HCT116 (cell line): Measurements from ENCODE around the gene SKAP1. TPM values are rescaled to one million over a fixed set of nuclear protein-coding genes. Genes with fewer than 3 reads are reported as not detected.

Experiments used
- ATAC-seq: fragments of 200-7000 bp; cut with Tn5 transposase; 2 replicates; pipeline ENCODE4 v1.9.1; 2020; ENCODE audit warnings: mild to moderate bottlenecking, moderate library complexity
- BruUV-seq: library from RNA; stranded (reverse); fragments of 400-500 nt; replicated peaks from 2 replicates; lab custom pipeline; 2021; lab: Mats Ljungman, UMichigan
- CTCF ChIA-PET: fragments of 300-600 bp; sonication (Branson Sonifier 250); formaldehyde crosslinking; loops from one replicate; lab custom pipeline; 2021; ENCODE audit warnings: antibody characterized with exemption; lab: Charles Lee
- POLR2A ChIA-PET: fragments of 300-600, 350-600 bp; sonication (Branson Sonifier 250); formaldehyde crosslinking; loops from one replicate; lab custom pipeline; 2021; ENCODE audit warnings: antibody characterized with exemption; lab: Charles Lee
- RAD21 ChIA-PET, 2 experiments: fragments of 300-600 bp; sonication (Branson Sonifier 250); formaldehyde crosslinking; loops; one replicate each; lab custom pipeline; 2023; ENCODE audit warnings: low total read pairs in 2 of 2; ENCODE audit not compliant: uncharacterized antibody in 2 of 2, unreplicated experiment in 2 of 2, low non-redundant PET in 1 of 2; lab: Charles Lee
- DNase-seq: peaks from one replicate; pipeline ENCODE4 v3.0.0-alpha.2; 2010; ENCODE audit warnings: low read depth, low spot score
- H2AFZ ChIP-seq: fragments of 200-600 bp; shearing (Covaris generic), sonication (generic); 2 replicates; pipeline ENCODE4 v1.6.1; 2017; ENCODE audit warnings: low read depth, mixed run types, mixed read lengths, antibody characterized with exemption, low read length; ENCODE audit not compliant: poor library complexity, severe bottlenecking
- H3K27ac ChIP-seq: 2 replicates; pipeline ENCODE4 v1.5.1; 2012; ENCODE audit warnings: low read depth, low read length
- H3K27me3 ChIP-seq: fragments of 200-600 bp; sonication (generic); 2 replicates; pipeline ENCODE4 v1.6.1; 2016; ENCODE audit warnings: mixed run types, low read length, mixed read lengths; ENCODE audit not compliant: insufficient read depth
- H3K36me3 ChIP-seq, 2 experiments: fragments of 200-500 bp in 1 of 2; fragments of 200-600 bp in 1 of 2; sonication (Bioruptor generic) in 1 of 2; sonication (generic) in 1 of 2; 2 replicates each; pipeline versions ENCODE4 v1.5.1 to v1.6.1; 2014 to 2016; ENCODE audit warnings: low read length in 2 of 2, inconsistent platforms in 1 of 2, mixed read lengths in 1 of 2, mixed run types in 1 of 2; ENCODE audit not compliant: insufficient read depth in 2 of 2, control insufficient read depth in 1 of 2
- H3K4me1 ChIP-seq, 2 experiments: fragments of 200-600 bp in 1 of 2; sonication (generic) in 1 of 2; 2 replicates each; pipeline versions ENCODE4 v1.5.1 to v1.6.1; 2012 to 2017; ENCODE audit warnings: low read length in 2 of 2, inconsistent platforms in 1 of 2, mild to moderate bottlenecking in 1 of 2, mixed read lengths in 1 of 2, mixed run types in 1 of 2, moderate library complexity in 1 of 2; ENCODE audit not compliant: insufficient read depth in 2 of 2, control insufficient read depth in 1 of 2
- H3K4me2 ChIP-seq: fragments of 200-600 bp; sonication (generic); 2 replicates; pipeline ENCODE4 v1.6.1; 2017; ENCODE audit warnings: mixed run types, low read length, mixed read lengths
- H3K4me3 ChIP-seq, 2 experiments: fragments of 200-600 bp in 1 of 2; sonication (generic) in 1 of 2; replicated peaks in 1 of 2; 2 replicates each; pipeline ENCODE4 v1.5.1; 2011 to 2016; ENCODE audit warnings: low read length in 2 of 2, control low read depth in 1 of 2, low read depth in 1 of 2, mild to moderate bottlenecking in 1 of 2, mixed read lengths in 1 of 2, mixed run types in 1 of 2
- H3K79me2 ChIP-seq: fragments of 200-600 bp; sonication (generic); 2 replicates; pipeline ENCODE4 v1.6.1; 2017; ENCODE audit warnings: mild to moderate bottlenecking, mixed run types, low read length, moderate library complexity, mixed read lengths; ENCODE audit not compliant: insufficient read depth
- H3K9ac ChIP-seq: fragments of 200-600 bp; sonication (generic); 2 replicates; pipeline ENCODE4 v1.6.1; 2016; ENCODE audit warnings: low read length, mixed read lengths
- H3K9me2 ChIP-seq: fragments of 200-600 bp; sonication (generic), shearing (Covaris generic); 2 replicates; pipeline ENCODE4 v1.6.1; 2017; ENCODE audit warnings: mixed run types, mild to moderate bottlenecking, moderate library complexity; ENCODE audit not compliant: insufficient read depth
- H3K9me3 ChIP-seq, 2 experiments: fragments of 200-500 bp in 1 of 2; fragments of 200-600 bp in 1 of 2; sonication (Bioruptor generic) in 1 of 2; sonication (generic) in 1 of 2; 2 replicates each; pipeline ENCODE4 v1.6.1; 2014 to 2017; ENCODE audit warnings: low read length in 2 of 2, mixed read lengths in 2 of 2, inconsistent platforms in 1 of 2, low read depth in 1 of 2, mild to moderate bottlenecking in 1 of 2, mixed run types in 1 of 2, moderate library complexity in 1 of 2; ENCODE audit not compliant: control insufficient read depth in 1 of 2, insufficient read depth in 1 of 2
- H4K20me1 ChIP-seq: fragments of 200-600 bp; sonication (generic), shearing (Covaris generic); 2 replicates; pipeline ENCODE4 v1.6.1; 2017; ENCODE audit warnings: mixed run types, mild to moderate bottlenecking, moderate library complexity; ENCODE audit not compliant: insufficient read depth
- CBX3 ChIP-seq: IDR thresholded peaks from 2 replicates; pipeline ENCODE4 v1.6.1; 2012; ENCODE audit warnings: low read depth
- CEBPB ChIP-seq: IDR thresholded peaks from 2 replicates; pipeline ENCODE4 v1.6.1; 2012; ENCODE audit warnings: low read depth
- EGR1 ChIP-seq: IDR thresholded peaks from 2 replicates; pipeline ENCODE4 v1.6.1; 2012; ENCODE audit warnings: low read depth
- ELF1 ChIP-seq: IDR thresholded peaks from 2 replicates; pipeline ENCODE4 v1.6.1; 2012; ENCODE audit warnings: low read depth, borderline replicate concordance
- EZH2 ChIP-seq: fragments of 200-600 bp; sonication (generic); IDR thresholded peaks from 2 replicates; pipeline ENCODE4 v1.6.1; 2017; ENCODE audit warnings: antibody characterized with exemption, mixed run types
- EZH2phosphoT487 ChIP-seq: fragments of 200-600 bp; IDR thresholded peaks from 2 replicates; pipeline ENCODE4 v1.6.1; 2018; ENCODE audit warnings: antibody characterized with exemption, borderline replicate concordance
- FOSL1 ChIP-seq: IDR thresholded peaks from 2 replicates; pipeline ENCODE4 v1.6.1; 2012; ENCODE audit warnings: low read depth
- POLR2A ChIP-seq: IDR thresholded peaks from 2 replicates; pipeline ENCODE4 v1.7.0; 2011; ENCODE audit warnings: borderline replicate concordance; ENCODE audit not compliant: insufficient read depth, insufficient read length; ENCODE audit errors: extremely low read depth
- POLR2AphosphoS5 ChIP-seq: IDR thresholded peaks from 2 replicates; pipeline ENCODE4 v1.6.1; 2011; ENCODE audit warnings: mild to moderate bottlenecking, low read depth, low read length, moderate library complexity
- SIN3A ChIP-seq: IDR thresholded peaks from 2 replicates; pipeline ENCODE4 v1.6.1; 2012; ENCODE audit warnings: low read depth
- SP1 ChIP-seq: IDR thresholded peaks from 2 replicates; pipeline ENCODE4 v1.6.1; 2012; ENCODE audit warnings: low read depth
- SRF ChIP-seq: IDR thresholded peaks from 2 replicates; pipeline ENCODE4 v1.6.1; 2012; ENCODE audit warnings: low read depth
- TCF7L2 ChIP-seq: IDR thresholded peaks from 2 replicates; pipeline ENCODE4 v1.7.0; 2011; ENCODE audit warnings: borderline replicate concordance, inconsistent platforms; ENCODE audit not compliant: insufficient read depth, insufficient read length; ENCODE audit errors: extremely low read depth
- YY1 ChIP-seq: IDR thresholded peaks from 2 replicates; pipeline ENCODE4 v1.6.1; 2011; ENCODE audit warnings: low read length, low read depth, moderate library complexity, mild to moderate bottlenecking; ENCODE audit not compliant: insufficient replicate concordance; ENCODE audit errors: extremely low read depth
- ZFX ChIP-seq: fragments of 450-650 bp; IDR thresholded peaks from 2 replicates; pipeline ENCODE4 v1.6.1; 2017
- ZNF274 ChIP-seq: fragments of 200-500 bp; sonication (Bioruptor generic); IDR thresholded peaks from 2 replicates; pipeline ENCODE4 v1.6.1; 2014; ENCODE audit warnings: mild to moderate bottlenecking, low read depth, low read length, inconsistent platforms
- intact Hi-C: fragments of 100-400 bp; cut with micrococcal nuclease; formaldehyde crosslinking; loops from 2 replicates; pipeline ENCODE4 v1.10.0; 2022
- total RNA-seq: library from RNA; stranded (reverse); gene quantifications from one replicate; pipeline ENCODE4 v1.2.1, GENCODE V29; 2021; ENCODE audit not compliant: unreplicated experiment
- TF ChIP-seq, protein P1 (sequence below): IDR thresholded peaks from 2 replicates; pipeline ENCODE4 v1.6.1; 2011; ENCODE audit warnings: mild to moderate bottlenecking, low read length, moderate library complexity; ENCODE audit not compliant: insufficient replicate concordance; ENCODE audit errors: extremely low read depth
- TF ChIP-seq, protein P2 (sequence below), 3 experiments: fragments of 200-600 bp in 1 of 3; sonication (generic) in 1 of 3; IDR thresholded peaks in 2 of 3; conservative IDR thresholded peaks in 1 of 3; 2 replicates each; pipeline ENCODE4 v1.5.1; 2012 to 2017; ENCODE audit warnings: low read depth in 2 of 3, low read length in 2 of 3, antibody characterized with exemption in 1 of 3, borderline replicate concordance in 1 of 3, control low read depth in 1 of 3, mild to moderate bottlenecking in 1 of 3, mixed read lengths in 1 of 3, mixed run types in 1 of 3, moderate library complexity in 1 of 3; ENCODE audit not compliant: insufficient read depth in 1 of 3
- TF ChIP-seq, protein P3 (sequence below): IDR thresholded peaks from 2 replicates; pipeline ENCODE4 v1.6.1; 2012

SKAP1 gene
- total RNA-seq, 1 experiment from 2014 or later, result 12.4 TPM

DNA sequence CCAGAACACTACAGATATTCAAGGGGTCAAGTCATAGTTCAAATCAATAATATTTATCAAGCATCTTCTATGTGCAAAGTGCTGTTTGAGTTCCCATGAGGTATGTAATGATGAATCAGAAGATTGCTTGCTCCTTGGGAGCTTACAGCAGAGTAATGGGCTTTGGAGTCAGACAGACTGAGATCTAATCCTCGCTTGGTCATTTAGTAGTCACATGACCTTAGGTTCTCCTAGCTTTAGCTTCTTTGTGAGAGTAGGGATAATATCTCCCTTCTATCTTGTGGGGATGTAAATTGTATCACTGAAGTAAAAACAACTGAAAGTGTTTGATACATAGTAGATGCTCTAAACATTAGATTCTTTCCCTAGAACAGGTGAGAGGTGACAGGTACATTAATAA is 292.4 kb downstream of the SKAP1 start:
- H3K36me3 ChIP-seq, result no peaks in the 10 kb centered on the region
- no peak overlapping the region for H3K4me3 ChIP-seq
- no peak overlapping the region for H3K9ac ChIP-seq
- intact Hi-C loops, result no loop called here
- CTCF ChIA-PET, result interaction anchor here (0.6 kb wide), 1 partner anchor 112 kb away, joined by 3 read pairs; no protein-coding TSS in a partner anchor
- H2AFZ ChIP-seq, result no peak overlapping the region
- no peaks in the 10 kb centered on the region for H3K27me3 ChIP-seq
- no peak for ATAC-seq
- POLR2A ChIA-PET, result no interaction called here
- RAD21 ChIA-PET, result interaction anchor here in 1 of 2 experiments (0.7 kb wide), 1 partner anchor 184 kb away, joined by 3 read pairs; no protein-coding TSS in a partner anchor
- DNase-seq, result no peak
- H3K9me3 ChIP-seq, result no peaks in the 10 kb centered on the region
- TF ChIP-seq ELF1, result no peak
- TF ChIP-seq SRF, result no peak
- TF ChIP-seq SIN3A, result no peak
- no peak for TF ChIP-seq TCF7L2
- no peak for TF ChIP-seq SP1
- TF ChIP-seq FOSL1, result no peak
- TF ChIP-seq, protein P1, sequence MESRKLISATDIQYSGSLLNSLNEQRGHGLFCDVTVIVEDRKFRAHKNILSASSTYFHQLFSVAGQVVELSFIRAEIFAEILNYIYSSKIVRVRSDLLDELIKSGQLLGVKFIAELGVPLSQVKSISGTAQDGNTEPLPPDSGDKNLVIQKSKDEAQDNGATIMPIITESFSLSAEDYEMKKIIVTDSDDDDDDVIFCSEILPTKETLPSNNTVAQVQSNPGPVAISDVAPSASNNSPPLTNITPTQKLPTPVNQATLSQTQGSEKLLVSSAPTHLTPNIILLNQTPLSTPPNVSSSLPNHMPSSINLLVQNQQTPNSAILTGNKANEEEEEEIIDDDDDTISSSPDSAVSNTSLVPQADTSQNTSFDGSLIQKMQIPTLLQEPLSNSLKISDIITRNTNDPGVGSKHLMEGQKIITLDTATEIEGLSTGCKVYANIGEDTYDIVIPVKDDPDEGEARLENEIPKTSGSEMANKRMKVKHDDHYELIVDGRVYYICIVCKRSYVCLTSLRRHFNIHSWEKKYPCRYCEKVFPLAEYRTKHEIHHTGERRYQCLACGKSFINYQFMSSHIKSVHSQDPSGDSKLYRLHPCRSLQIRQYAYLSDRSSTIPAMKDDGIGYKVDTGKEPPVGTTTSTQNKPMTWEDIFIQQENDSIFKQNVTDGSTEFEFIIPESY, result no peak
- no peak for TF ChIP-seq CBX3
- no peak for TF ChIP-seq EGR1
- TF ChIP-seq ZFX, result no peak
- TF ChIP-seq, protein P2, sequence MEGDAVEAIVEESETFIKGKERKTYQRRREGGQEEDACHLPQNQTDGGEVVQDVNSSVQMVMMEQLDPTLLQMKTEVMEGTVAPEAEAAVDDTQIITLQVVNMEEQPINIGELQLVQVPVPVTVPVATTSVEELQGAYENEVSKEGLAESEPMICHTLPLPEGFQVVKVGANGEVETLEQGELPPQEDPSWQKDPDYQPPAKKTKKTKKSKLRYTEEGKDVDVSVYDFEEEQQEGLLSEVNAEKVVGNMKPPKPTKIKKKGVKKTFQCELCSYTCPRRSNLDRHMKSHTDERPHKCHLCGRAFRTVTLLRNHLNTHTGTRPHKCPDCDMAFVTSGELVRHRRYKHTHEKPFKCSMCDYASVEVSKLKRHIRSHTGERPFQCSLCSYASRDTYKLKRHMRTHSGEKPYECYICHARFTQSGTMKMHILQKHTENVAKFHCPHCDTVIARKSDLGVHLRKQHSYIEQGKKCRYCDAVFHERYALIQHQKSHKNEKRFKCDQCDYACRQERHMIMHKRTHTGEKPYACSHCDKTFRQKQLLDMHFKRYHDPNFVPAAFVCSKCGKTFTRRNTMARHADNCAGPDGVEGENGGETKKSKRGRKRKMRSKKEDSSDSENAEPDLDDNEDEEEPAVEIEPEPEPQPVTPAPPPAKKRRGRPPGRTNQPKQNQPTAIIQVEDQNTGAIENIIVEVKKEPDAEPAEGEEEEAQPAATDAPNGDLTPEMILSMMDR (IDR thresholded peaks at IDR 0.05 in 2 of 3, conservative IDR thresholded peaks at IDR 0.05 in 1 of 3; ENCODE audit: borderline replicate concordance in 1 of 3, insufficient read depth in 1 of 3, low read depth in 2 of 3, low read length in 2 of 3), result no peak
- TF ChIP-seq, protein P3, sequence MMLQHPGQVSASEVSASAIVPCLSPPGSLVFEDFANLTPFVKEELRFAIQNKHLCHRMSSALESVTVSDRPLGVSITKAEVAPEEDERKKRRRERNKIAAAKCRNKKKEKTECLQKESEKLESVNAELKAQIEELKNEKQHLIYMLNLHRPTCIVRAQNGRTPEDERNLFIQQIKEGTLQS, result no peak
- TF ChIP-seq YY1, result no peak
- no peak for TF ChIP-seq EZH2phosphoT487
- no peak for TF ChIP-seq EZH2
- TF ChIP-seq CEBPB, result no peak
- no peak for TF ChIP-seq POLR2A
- TF ChIP-seq POLR2AphosphoS5, result no peak
- no peak for TF ChIP-seq ZNF274
- H3K79me2 ChIP-seq, result no peaks in the 10 kb centered on the region
- no peaks in the 10 kb centered on the region for H3K4me1 ChIP-seq
- no peak overlapping the region for H3K27ac ChIP-seq
- no peak overlapping the region for H3K4me2 ChIP-seq
- H4K20me1 ChIP-seq, result no peaks in the 10 kb centered on the region
- no TSS peak for BruUV-seq
- H3K9me2 ChIP-seq, result no peaks in the 10 kb centered on the region
